IgD-negative memory B cell (primary cell): ENCODE results near the gene CCDC71. TPM values are rescaled to one million over a fixed set of nuclear protein-coding genes. Genes with fewer than 3 reads are reported as not detected.
A peak's percentile ranks its signal among the peaks of the same experiment; 100 is the strongest.

Experiments used
- H3K27ac Mint-ChIP-seq, 3 donors: one replicate each; pipeline ENCODE4 v1.8.0; 2020 to 2022; ENCODE audit warnings: mild to moderate bottlenecking in 3 of 3, mixed read lengths in 3 of 3, moderate library complexity in 1 of 3
- H3K27me3 Mint-ChIP-seq: one replicate; pipeline ENCODE4 v1.8.0; 2021; ENCODE audit warnings: mixed read lengths
- H3K36me3 Mint-ChIP-seq: one replicate; pipeline ENCODE4 v1.8.0; 2020; ENCODE audit warnings: mild to moderate bottlenecking, mixed read lengths
- H3K4me1 Mint-ChIP-seq, 3 donors: one replicate each; pipeline ENCODE4 v1.8.0; 2020 to 2022; ENCODE audit warnings: mixed read lengths in 3 of 3, mild to moderate bottlenecking in 1 of 3
- H3K4me3 Mint-ChIP-seq, 4 donors: one replicate each; pipeline ENCODE4 v1.8.0; 2020 to 2022; ENCODE audit warnings: mild to moderate bottlenecking in 4 of 4, mixed read lengths in 4 of 4, moderate library complexity in 3 of 4
- H3K9me3 Mint-ChIP-seq, 3 donors: one replicate each; pipeline ENCODE4 v1.8.0; 2020 to 2021; ENCODE audit warnings: mixed read lengths in 3 of 3, mild to moderate bottlenecking in 1 of 3
- polyA plus RNA-seq: library from polyadenylated mRNA; unstranded; fragments of 300-500 nt; fragmentation: Illumina TruSeq; gene quantifications from one replicate; pipeline ENCODE4 v1.2.3, GENCODE V29; 2021

Gene CCDC71
- polyA plus RNA-seq, 1 donor from 2014 or later: 1.7 TPM

- Mint-ChIP-seq H3K4me1 (peaks cover 2 to 8% (median 5%) of the 10 kb centered on the region in 3 donors), H3K4me3 (no peak overlapping the region), H3K36me3 (peaks cover 2% of the 10 kb centered on the region), H3K9me3 (no peaks in the 10 kb centered on the region), H3K27me3 (peaks cover 16% of the 10 kb centered on the region), H3K27ac (no peak overlapping the region)
These were observed 8.4 kb upstream of the CCDC71 start for GRCh38 chr3:49174397-49174985.

DNA sequence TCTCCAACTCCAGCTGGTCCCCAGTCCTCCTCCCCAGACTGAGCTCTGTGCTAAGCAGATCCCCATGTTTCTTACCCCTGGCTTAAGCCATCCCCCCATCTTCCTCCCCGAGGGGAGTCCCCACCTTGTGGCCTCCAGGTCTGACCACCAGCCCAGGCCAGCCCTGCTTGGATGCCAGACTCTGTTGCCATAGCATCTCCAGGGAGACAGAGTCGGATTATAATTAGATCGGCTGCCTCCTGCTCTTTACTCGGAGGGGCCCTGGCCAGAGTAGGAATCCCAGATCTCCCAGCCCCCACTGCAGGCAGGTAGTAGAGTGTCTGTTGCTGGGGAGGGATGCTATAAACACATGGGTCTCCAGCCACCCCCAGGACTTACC is 7.7 kb upstream of the CCDC71 start:
- H3K4me3 Mint-ChIP-seq: no peak overlapping the region
- H3K9me3 Mint-ChIP-seq: no peaks in the 10 kb centered on the region
- H3K27ac Mint-ChIP-seq: no peak overlapping the region
- peaks cover 3% of the 10 kb centered on the region for H3K36me3 Mint-ChIP-seq
- peaks cover 2 to 8% (median 5%) of the 10 kb centered on the region in 3 donors for H3K4me1 Mint-ChIP-seq
- peaks cover 13% of the 10 kb centered on the region for H3K27me3 Mint-ChIP-seq

DNA sequence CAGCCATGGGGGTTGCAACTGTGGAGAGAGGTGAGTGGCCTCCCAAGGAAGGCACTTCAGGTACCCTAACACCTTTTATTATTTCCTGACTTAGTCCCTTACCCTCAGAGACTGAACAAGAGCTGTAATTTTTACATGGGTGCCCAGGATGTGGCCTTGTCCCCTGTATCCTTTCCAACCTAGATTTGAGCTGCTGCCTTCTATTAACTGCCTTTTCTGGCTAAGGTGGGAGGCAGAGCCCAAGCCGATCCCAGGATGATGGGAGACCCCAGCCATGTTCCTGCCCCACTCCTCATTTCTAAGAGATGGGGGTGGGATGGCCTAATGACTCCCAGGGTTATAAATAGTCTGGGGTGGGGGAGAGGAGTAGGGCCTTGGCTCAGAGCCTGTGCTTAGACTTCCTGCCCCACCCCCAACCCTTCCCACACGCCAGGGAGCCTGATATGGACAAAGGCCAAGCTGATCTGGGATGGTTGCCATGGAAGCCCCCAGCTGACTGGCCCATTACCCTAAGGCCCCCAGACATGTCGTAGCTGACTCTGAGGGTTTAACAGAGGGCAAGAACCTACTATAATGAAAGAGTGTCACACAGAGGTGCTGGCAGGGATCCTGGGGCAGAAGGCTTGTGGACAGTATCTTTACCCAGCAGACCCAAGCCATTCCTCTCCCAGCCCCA is 7.1 kb upstream of the CCDC71 start:
- Mint-ChIP-seq H3K36me3 (peaks cover 4% of the 10 kb centered on the region), H3K4me1 (peaks cover 2 to 8% (median 5%) of the 10 kb centered on the region in 3 donors), H3K27ac (no peak overlapping the region), H3K9me3 (no peaks in the 10 kb centered on the region), H3K4me3 (no peak overlapping the region), H3K27me3 (peaks cover 12% of the 10 kb centered on the region)

GRCh38 chr3:49172551-49173041 is 6.5 kb upstream of the CCDC71 start:
- H3K27ac Mint-ChIP-seq: no peak overlapping the region
- H3K36me3 Mint-ChIP-seq: peaks cover 4% of the 10 kb centered on the region
- H3K27me3 Mint-ChIP-seq: peaks cover 5% of the 10 kb centered on the region

DNA sequence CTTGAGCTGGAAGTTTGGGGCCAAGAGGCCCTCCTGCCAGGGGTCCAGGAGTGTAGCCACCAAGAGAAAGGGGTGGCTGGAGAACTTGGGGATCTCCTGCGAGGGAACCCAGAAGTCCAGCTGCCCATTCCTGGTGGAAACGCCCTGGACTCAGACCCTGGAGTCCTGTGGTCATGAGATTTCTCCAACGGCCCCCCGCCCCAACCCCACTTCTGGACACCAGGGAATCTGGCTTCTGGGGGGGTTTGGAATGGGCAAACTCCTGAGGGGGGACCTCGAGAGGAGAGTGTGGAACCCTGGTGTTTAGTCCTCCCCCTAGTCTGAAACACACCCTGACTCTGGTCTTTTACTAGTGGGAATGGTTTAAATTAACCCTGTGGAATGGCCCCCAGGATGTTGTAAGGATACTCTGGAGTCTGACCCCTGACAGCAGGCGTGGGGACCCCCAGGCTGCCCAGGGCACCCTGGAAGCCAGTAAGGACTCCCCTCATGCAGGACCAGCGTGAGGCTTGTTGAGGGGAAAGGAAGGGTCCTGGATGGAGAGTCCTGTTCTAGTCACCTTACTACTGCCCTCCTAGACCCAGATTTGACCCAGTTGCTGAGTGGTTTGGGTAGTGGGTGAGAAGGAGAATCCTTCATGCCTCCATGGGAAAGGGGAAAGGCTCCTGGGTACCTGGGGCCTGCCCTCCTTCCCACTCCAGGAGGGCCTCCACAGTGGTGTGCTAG is 5.8 kb upstream of the CCDC71 start:
- Mint-ChIP-seq H3K9me3 (no peaks in the 10 kb centered on the region), H3K27me3 (peaks cover 5% of the 10 kb centered on the region), H3K4me1 (peaks cover 2 to 8% (median 5%) of the 10 kb centered on the region in 3 donors), H3K4me3 (peak overlapping the region in 3 of 4 donors; percentile 40 to 79 (median 45)), H3K27ac (no peak overlapping the region), H3K36me3 (peaks cover 4% of the 10 kb centered on the region)

More at GRCh38 chr3:49172551-49173041, 6.5 kb upstream of the CCDC71 start:
- H3K4me1 Mint-ChIP-seq: peaks cover 2 to 8% (median 5%) of the 10 kb centered on the region in 3 donors
- H3K9me3 Mint-ChIP-seq: no peaks in the 10 kb centered on the region
- H3K4me3 Mint-ChIP-seq: peak overlapping the region in 2 of 4 donors; percentile 39 to 40

GRCh38 chr3:49171119-49171774 is 5.1 kb upstream of the CCDC71 start, which contains the start of gene KLHDC8B:
TSS of gene KLHDC8B (plus strand) at chr3:49171598. CDS start at chr3:49172770, 1,172 bp downstream.
- peaks cover 3 to 8% (median 5%) of the 10 kb centered on the region in 3 donors for H3K4me1 Mint-ChIP-seq
- peaks cover 4% of the 10 kb centered on the region for H3K36me3 Mint-ChIP-seq
- peaks cover 5% of the 10 kb centered on the region for H3K27me3 Mint-ChIP-seq
- peak within 1 kb of the TSS; percentile 79 to 91 (median 81) for H3K4me3 Mint-ChIP-seq
- peak within 1 kb of the TSS in 2 of 3 donors; percentile 25 to 94 for H3K27ac Mint-ChIP-seq
- H3K9me3 Mint-ChIP-seq: no peaks in the 10 kb centered on the region

DNA sequence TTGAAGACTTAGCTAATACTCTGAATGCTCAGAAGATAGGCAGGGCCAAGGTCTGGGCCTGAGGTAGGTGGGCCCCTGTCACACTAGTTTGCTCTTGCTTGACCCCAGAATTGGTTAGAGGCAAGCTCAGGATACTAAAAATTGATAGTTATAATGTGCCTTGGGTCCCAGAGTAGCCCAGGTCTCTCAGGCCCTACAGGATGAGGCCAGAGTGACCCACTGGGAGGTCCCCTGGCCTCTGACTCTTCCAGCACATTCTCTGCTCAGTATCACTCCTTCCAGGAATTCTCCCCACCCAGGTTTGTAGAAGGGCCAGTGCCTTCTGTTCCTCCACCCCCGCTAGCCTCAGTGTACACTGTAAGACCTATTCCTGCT is 4.6 kb upstream of the CCDC71 start:
- peaks cover 5 to 10% (median 5%) of the 10 kb centered on the region in 3 donors for H3K4me1 Mint-ChIP-seq
- H3K36me3 Mint-ChIP-seq: peaks cover 4% of the 10 kb centered on the region
- H3K27ac Mint-ChIP-seq: peak overlapping the region in 2 of 3 donors; percentile 25 to 94
- peaks cover 5% of the 10 kb centered on the region for H3K27me3 Mint-ChIP-seq
- peak overlapping the region in 3 of 4 donors; percentile 81 to 91 (median 81) for H3K4me3 Mint-ChIP-seq
- no peaks in the 10 kb centered on the region for H3K9me3 Mint-ChIP-seq

GRCh38 chr3:49166752-49167556 is 823 bp upstream of the CCDC71 start:
- H3K27ac Mint-ChIP-seq: peak overlapping the region; percentile 68 to 98 (median 90)
- no peaks in the 10 kb centered on the region for H3K9me3 Mint-ChIP-seq
- H3K27me3 Mint-ChIP-seq: peaks cover 5% of the 10 kb centered on the region
- H3K4me3 Mint-ChIP-seq: peak overlapping the region; percentile 85 to 94 (median 90)
- H3K4me1 Mint-ChIP-seq: peaks cover 14 to 22% (median 18%) of the 10 kb centered on the region in 3 donors
- peaks cover 4% of the 10 kb centered on the region for H3K36me3 Mint-ChIP-seq

GRCh38 chr3:49164983-49165720 is 979 bp downstream of the CCDC71 start:
- Mint-ChIP-seq H3K27me3 (peaks cover 3% of the 10 kb centered on the region), H3K4me1 (peaks cover 9 to 20% (median 14%) of the 10 kb centered on the region in 3 donors), H3K36me3 (peaks cover 4% of the 10 kb centered on the region), H3K9me3 (no peaks in the 10 kb centered on the region), H3K4me3 (peak overlapping the region; percentile 85 to 96 (median 93)), H3K27ac (peak overlapping the region; percentile 74 to 98 (median 84))

GRCh38 chr3:49163609-49164008 is 2.5 kb downstream of the CCDC71 start:
- Mint-ChIP-seq H3K9me3 (no peaks in the 10 kb centered on the region), H3K27ac (peak overlapping the region in 2 of 3 donors; percentile 16 to 84), H3K4me3 (peak overlapping the region in 1 of 4 donors; percentile 93), H3K36me3 (no peaks in the 10 kb centered on the region), H3K27me3 (no peaks in the 10 kb centered on the region), H3K4me1 (peaks cover 9 to 20% (median 12%) of the 10 kb centered on the region in 3 donors)

- Mint-ChIP-seq H3K9me3 (no peaks in the 10 kb centered on the region), H3K4me3 (peak overlapping the region in 1 of 4 donors; percentile 40), H3K27me3 (no peaks in the 10 kb centered on the region), H3K36me3 (no peaks in the 10 kb centered on the region), H3K27ac (no peak overlapping the region), H3K4me1 (peaks cover 9 to 21% (median 12%) of the 10 kb centered on the region in 3 donors)
These were observed 3.2 kb downstream of the CCDC71 start for GRCh38 chr3:49162751-49163419.

GRCh38 chr3:49161808-49162530 is 4.2 kb downstream of the CCDC71 start:
- H3K27me3 Mint-ChIP-seq: no peaks in the 10 kb centered on the region
- peaks cover 9 to 21% (median 12%) of the 10 kb centered on the region in 3 donors for H3K4me1 Mint-ChIP-seq
- peak overlapping the region in 1 of 4 donors; percentile 53 for H3K4me3 Mint-ChIP-seq
- no peaks in the 10 kb centered on the region for H3K9me3 Mint-ChIP-seq
- no peak overlapping the region for H3K27ac Mint-ChIP-seq
- no peaks in the 10 kb centered on the region for H3K36me3 Mint-ChIP-seq
